Measurements from ENCODE around the gene B4GAT1. TPM values are rescaled to one million over a fixed set of nuclear protein-coding genes. Genes with fewer than 3 reads are reported as not detected.
A peak's percentile ranks its signal among the peaks of the same experiment; 100 is the strongest.

B4GAT1 gene
- total RNA-seq, 4 donors from 2014 or later: 32.0 to 71.4 (median 50.0) TPM

GRCh38 chr11:66315921-66316811 lies 31.3 kb downstream of the B4GAT1 start:
- H3K27me3 ChIP-seq: peaks cover 0 to 8% (median 0%) of the 10 kb centered on the region in 4 donors
- H3K4me3 ChIP-seq: peak overlapping the region; percentile 59 to 75 (median 62)
- DNase-seq (ENCODE audit: extremely low spot score): no peak
- TF ChIP-seq POLR2AphosphoS5 (IDR thresholded peaks at IDR 0.05): no peak
- no peak for TF ChIP-seq POLR2A (IDR thresholded peaks at IDR 0.05; ENCODE audit: low read depth)
- no peak for TF ChIP-seq CTCF (IDR thresholded peaks at IDR 0.05)
- TF ChIP-seq EP300 (IDR thresholded peaks at IDR 0.05): no peak
- WGBS: 49% methylated on average over 13 of the region's 52 CpGs
- H3K4me1 ChIP-seq: peaks cover 44 to 76% (median 72%) of the 10 kb centered on the region in 4 donors
- intact Hi-C loops (cut with DNase I): no loop called here
- H3K27ac ChIP-seq (replicated peaks in 1 of 4): peak overlapping the region; percentile 83 to 95 (median 89)
- H3K9me3 ChIP-seq: no peaks in the 10 kb centered on the region
- no peaks in the 10 kb centered on the region for H3K36me3 ChIP-seq

DNA sequence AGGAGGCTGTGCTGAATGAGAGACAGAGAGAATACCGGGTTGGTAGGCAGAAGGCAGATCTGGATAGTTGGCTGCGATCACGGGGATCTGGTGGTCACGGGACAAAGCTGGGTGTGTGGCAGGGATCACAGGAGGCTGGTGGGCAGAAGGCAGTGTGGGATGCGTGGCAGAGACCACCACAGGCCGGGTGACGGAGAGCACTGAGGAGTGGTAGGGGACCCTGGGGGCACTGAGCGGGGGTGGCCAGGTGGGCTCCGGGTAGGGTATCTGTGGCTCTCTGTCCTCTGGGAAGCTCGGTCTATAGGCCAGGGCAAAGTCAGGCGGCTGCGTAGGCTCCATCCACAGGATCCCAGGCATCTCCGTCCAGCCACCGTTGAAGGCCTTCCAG lies 31.9 kb downstream of the B4GAT1 start:
- H3K27ac ChIP-seq (replicated peaks in 1 of 4): peak overlapping the region; percentile 83 to 95 (median 89)
- H3K9me3 ChIP-seq: no peaks in the 10 kb centered on the region
- H3K4me1 ChIP-seq: peaks cover 44 to 76% (median 72%) of the 10 kb centered on the region in 4 donors
- H3K27me3 ChIP-seq: peaks cover 0 to 8% (median 0%) of the 10 kb centered on the region in 4 donors
- TF ChIP-seq EP300 (IDR thresholded peaks at IDR 0.05) (no peak), POLR2AphosphoS5 (IDR thresholded peaks at IDR 0.05) (no peak), CTCF (IDR thresholded peaks at IDR 0.05) (no peak), POLR2A (IDR thresholded peaks at IDR 0.05; ENCODE audit: low read depth) (no peak)
- H3K4me3 ChIP-seq: peak overlapping the region; percentile 59 to 75 (median 62)
- no peak for DNase-seq (ENCODE audit: extremely low spot score)
- no peaks in the 10 kb centered on the region for H3K36me3 ChIP-seq
- intact Hi-C loops (cut with DNase I): no loop called here
- WGBS: 81% methylated on average over 13 of the region's 14 CpGs

- intact Hi-C loops (cut with DNase I): loop anchor here (5.0 kb wide), 1 partner anchor 72 kb away; no protein-coding TSS in a partner anchor
- Histone ChIP-seq H3K27me3 (peaks cover 0 to 8% (median 0%) of the 10 kb centered on the region in 4 donors), H3K36me3 (no peaks in the 10 kb centered on the region), H3K4me1 (peaks cover 44 to 76% (median 72%) of the 10 kb centered on the region in 4 donors), H3K9me3 (no peaks in the 10 kb centered on the region), H3K4me3 (peak overlapping the region; percentile 59 to 75 (median 62)), H3K27ac (replicated peaks in 1 of 4) (peak overlapping the region; percentile 83 to 95 (median 89))
- TF ChIP-seq POLR2AphosphoS5 (IDR thresholded peaks at IDR 0.05) (no peak), CTCF (IDR thresholded peaks at IDR 0.05) (no peak), POLR2A (IDR thresholded peaks at IDR 0.05; ENCODE audit: low read depth) (no peak), EP300 (IDR thresholded peaks at IDR 0.05) (no peak)
- WGBS: 78% methylated on average over 8 of the region's 17 CpGs
- DNase-seq (ENCODE audit: extremely low spot score): no peak
Measured at GRCh38 chr11:66314561-66315497, 32.6 kb downstream of the B4GAT1 start.

GRCh38 chr11:66314186-66314501 lies 33.3 kb downstream of the B4GAT1 start:
- no peak for TF ChIP-seq EP300 (IDR thresholded peaks at IDR 0.05)
- TF ChIP-seq POLR2AphosphoS5 (IDR thresholded peaks at IDR 0.05): no peak
- TF ChIP-seq POLR2A (IDR thresholded peaks at IDR 0.05; ENCODE audit: low read depth): no peak
- TF ChIP-seq CTCF (IDR thresholded peaks at IDR 0.05): no peak
- H3K27me3 ChIP-seq: peaks cover 0 to 8% (median 0%) of the 10 kb centered on the region in 4 donors
- H3K27ac ChIP-seq (replicated peaks in 1 of 4): peak overlapping the region; percentile 83 to 95 (median 89)
- no peaks in the 10 kb centered on the region for H3K9me3 ChIP-seq
- H3K4me3 ChIP-seq: peak overlapping the region; percentile 59 to 75 (median 62)
- intact Hi-C loops (cut with DNase I): loop anchor here (5.0 kb wide), 1 partner anchor 73 kb away; no protein-coding TSS in a partner anchor
- no peak for DNase-seq (ENCODE audit: extremely low spot score)
- H3K4me1 ChIP-seq: peaks cover 44 to 76% (median 70%) of the 10 kb centered on the region in 4 donors
- no peaks in the 10 kb centered on the region for H3K36me3 ChIP-seq
- WGBS: 54% methylated on average over 1 of the region's 1 CpG

All from esophagus muscularis mucosa (tissue), 4 donors.